Measurements from ENCODE around the gene ATP1A3.
"Not testable (repeated sequence)": the region's sequence is repeated elsewhere in the genome, so short reads cannot be mapped to it uniquely, and the experiment has no call there.

ATP1A3 gene

GRCh38 chr19:41993612-41994483 lies at the start of gene ATP1A3:
Gene ATP1A3, minus strand, starts transcription at chr19:41994230. Its CDS starts 154 bp downstream, at chr19:41994076.
- DNase-seq = peak; percentile 53

- no peak for DNase-seq
Measured at GRCh38 chr19:42042455-42043170, 48.6 kb upstream of the ATP1A3 start.

- not testable (repeated sequence) for DNase-seq
Measured at GRCh38 chr19:42040491-42040890, 46.5 kb upstream of the ATP1A3 start.

- DNase-seq = no peak
Measured at GRCh38 chr19:42040031-42040430, 46.0 kb upstream of the ATP1A3 start.

GRCh38 chr19:42038666-42039065 lies 44.6 kb upstream of the ATP1A3 start:
- peak; percentile 90 for DNase-seq

GRCh38 chr19:42037649-42038048 lies 43.6 kb upstream of the ATP1A3 start:
- no peak for DNase-seq

- DNase-seq = peak; percentile 18
Measured at GRCh38 chr19:42034640-42035391, 40.8 kb upstream of the ATP1A3 start.

- DNase-seq = no peak
Measured at GRCh38 chr19:42033413-42033812, 39.4 kb upstream of the ATP1A3 start.

GRCh38 chr19:42032431-42032830 lies 38.4 kb upstream of the ATP1A3 start:
- peak; percentile 98 for DNase-seq

- DNase-seq = no peak
Measured at GRCh38 chr19:42030645-42031440, 36.8 kb upstream of the ATP1A3 start.

- DNase-seq = no peak
Measured at GRCh38 chr19:42028304-42029216, 34.5 kb upstream of the ATP1A3 start.

- DNase-seq = no peak
Measured at GRCh38 chr19:42024622-42025111, 30.6 kb upstream of the ATP1A3 start.

- no peak for DNase-seq
Measured at GRCh38 chr19:42023943-42024260, 29.9 kb upstream of the ATP1A3 start.

- DNase-seq = no peak
Measured at GRCh38 chr19:42023121-42023942, 29.3 kb upstream of the ATP1A3 start.

GRCh38 chr19:42022616-42023015 lies 28.6 kb upstream of the ATP1A3 start:
- no peak for DNase-seq

GRCh38 chr19:42021185-42021584 lies 27.2 kb upstream of the ATP1A3 start:
- no peak for DNase-seq

- DNase-seq = no peak
Measured at GRCh38 chr19:42018503-42019193, 24.6 kb upstream of the ATP1A3 start.

- DNase-seq = no peak
Measured at GRCh38 chr19:42017040-42017439, 23.0 kb upstream of the ATP1A3 start.

GRCh38 chr19:42012747-42013146 lies 18.7 kb upstream of the ATP1A3 start:
- DNase-seq = not testable (repeated sequence)
